H4 (cell line): Measurements from ENCODE around the gene FCGR2B. TPM values are rescaled to one million over a fixed set of nuclear protein-coding genes. Genes with fewer than 3 reads are reported as not detected.
"Not testable (repeated sequence)": the region's sequence is repeated elsewhere in the genome, so short reads cannot be mapped to it uniquely, and the experiment has no call there.

ENCODE experiments used
- DNase-seq: peaks from one replicate; pipeline ENCODE4 v3.0.0-alpha.2; 2015; ENCODE audit warnings: low spot score
- total RNA-seq: library from RNA; depleted of rRNA; stranded (reverse); fragments of >200 nt; shearing (Covaris generic); gene quantifications from 2 replicates; pipeline ENCODE4 v1.2.3, GENCODE V29; 2014; rRNA removed

FCGR2B gene
- not detected in 2 replicates for total RNA-seq

DNA sequence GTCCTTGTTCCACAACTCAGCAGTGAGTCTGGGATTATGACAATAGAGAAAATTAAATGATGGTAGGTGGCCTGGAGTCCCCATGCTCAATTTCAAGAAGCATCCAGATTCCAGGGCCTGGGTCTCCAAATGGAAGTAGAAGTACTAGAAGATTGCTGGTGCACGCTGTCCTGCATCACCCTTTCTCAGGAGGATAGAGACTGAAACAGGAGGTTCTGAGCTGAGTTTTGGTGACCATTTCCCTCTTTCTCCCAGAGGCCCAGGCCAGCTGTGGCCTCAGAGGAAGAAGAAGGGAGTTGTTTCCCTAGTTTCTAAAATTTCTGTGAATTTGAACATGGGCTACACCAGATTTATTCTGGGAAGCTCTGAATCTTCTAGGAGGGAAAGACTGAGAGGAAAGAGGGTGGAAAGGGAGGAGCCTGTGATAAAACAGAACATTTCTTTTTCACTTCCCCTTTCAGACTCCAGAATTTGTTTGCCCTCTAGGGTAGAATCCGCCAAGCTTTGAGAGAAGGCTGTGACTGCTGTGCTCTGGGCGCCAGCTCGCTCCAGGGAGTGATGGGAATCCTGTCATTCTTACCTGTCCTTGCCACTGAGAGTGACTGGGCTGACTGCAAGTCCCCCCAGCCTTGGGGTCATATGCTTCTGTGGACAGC, at the start of gene FCGR2B:
Gene FCGR2B, plus strand, starts transcription at position 460 of the 656 bp plus-strand sequence. Its CDS starts 99 bp downstream, at position 559.
- not testable (repeated sequence) for DNase-seq

DNA sequence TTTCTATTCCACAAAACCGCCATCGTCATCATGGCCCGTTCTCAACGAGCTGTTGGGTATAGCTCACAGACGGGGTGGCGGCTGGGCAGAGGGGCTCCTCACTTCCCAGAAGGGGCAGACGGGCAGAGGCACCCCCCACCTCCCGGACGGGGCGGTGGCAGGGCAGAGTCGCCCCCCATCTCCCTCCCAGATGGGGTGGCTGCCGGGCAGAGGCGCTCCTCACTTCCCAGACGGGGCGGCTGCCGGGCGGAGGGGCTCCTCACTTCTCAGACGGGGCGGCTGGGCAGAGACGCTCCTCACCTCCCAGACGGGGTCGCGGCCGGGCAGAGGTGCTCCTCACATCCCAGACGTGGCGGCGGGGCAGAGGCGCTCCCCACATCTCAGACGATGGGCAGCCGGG, 46.5 kb upstream of the FCGR2B start:
- DNase-seq = not testable (repeated sequence)

DNA sequence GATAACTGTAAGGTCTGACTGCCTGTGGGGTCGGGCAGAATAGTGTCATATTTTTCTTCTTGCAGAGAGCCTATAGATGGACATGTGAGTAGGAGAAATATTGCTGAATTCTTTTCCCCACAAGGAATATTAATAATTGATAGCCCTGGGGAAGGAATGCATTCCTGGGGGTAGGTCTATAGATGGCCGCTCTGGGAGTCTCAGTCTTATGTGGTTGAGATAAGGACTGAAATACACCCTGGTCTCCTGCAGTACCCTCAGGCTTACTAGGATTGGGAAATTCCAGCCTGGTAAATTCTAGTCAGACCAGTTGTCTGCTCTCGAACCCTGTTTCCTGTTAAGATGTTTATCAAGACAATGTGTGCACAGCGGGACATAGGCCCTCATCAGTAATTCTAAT, 44.4 kb upstream of the FCGR2B start:
- DNase-seq = not testable (repeated sequence)

DNA sequence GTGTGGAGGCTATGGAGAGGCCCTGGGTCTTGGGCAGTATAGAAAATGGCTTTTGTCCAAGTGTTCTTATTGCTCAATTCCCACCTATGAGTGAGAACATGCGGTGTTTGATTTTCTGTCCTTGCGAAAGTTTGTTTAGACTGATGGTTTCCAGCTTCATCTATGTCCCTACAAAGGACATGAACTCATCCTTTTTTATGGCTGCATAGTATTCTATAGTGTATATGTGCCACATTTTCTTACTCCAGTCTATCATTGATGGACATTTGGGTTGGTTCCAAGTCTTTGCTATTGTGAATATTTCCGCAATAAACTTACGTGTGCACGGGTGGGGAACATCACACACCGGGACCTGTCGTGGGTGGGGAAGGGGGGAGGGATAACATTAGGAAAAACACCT, 42.5 kb upstream of the FCGR2B start:
- DNase-seq = not testable (repeated sequence)

DNA sequence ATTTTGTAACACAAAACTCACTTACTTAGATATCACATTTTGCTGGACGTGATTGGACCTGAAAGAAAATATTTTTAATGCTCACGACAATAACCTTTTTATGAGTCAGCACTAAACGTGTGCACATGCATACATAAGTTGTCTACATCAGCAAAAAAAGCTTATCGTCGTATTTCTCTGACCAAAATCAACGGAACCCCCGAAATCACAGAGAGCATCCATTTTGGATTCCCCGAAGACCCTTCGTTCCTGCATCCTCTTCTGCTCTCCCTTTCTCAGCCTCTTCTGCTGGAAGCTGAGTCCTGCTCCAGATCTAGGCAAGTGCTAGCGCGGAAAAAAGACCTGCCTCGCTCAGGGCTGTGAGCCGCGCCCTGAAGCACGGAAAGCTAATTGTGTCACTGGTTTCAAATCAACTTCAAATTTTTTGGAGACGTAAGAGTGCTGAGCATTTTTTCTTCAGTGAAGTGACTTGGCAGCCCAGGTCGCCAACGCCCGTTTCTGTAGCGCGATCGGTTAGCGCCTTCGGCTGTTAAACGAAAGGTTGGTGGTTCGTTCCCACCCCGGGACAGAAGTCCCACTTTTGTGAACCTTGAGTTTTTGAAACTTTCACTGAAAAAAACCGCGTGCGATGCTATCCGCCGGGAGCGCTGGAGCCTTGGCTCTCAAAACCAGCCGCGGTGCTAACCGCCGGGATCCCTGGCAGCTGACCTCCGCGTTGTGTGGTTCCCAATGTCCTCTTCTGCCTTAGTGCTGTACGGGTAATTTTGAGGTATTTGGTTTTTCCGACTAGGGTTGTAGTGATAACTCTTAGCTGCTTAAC, 41.6 kb upstream of the FCGR2B start:
- peak; percentile 92 for DNase-seq

DNA sequence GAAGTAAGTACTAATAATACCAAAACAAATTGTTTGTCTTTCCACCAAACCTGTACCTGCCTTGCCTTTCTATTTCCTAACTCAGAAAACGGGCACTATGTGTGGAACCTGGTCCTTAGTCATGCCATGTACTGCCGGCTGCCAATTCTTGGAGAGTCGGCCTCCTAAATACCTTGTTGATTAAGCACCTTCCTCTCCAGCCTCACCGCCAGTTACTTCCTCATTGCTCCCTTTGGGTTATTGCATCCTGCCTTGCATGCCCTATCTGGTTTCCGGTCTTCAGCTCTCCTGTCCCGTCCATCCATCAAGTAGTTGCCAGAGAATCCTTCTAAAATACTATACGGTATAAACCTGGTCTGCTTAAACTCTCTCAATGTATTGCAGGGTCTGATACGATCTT, 40.9 kb upstream of the FCGR2B start:
- not testable (repeated sequence) for DNase-seq

DNA sequence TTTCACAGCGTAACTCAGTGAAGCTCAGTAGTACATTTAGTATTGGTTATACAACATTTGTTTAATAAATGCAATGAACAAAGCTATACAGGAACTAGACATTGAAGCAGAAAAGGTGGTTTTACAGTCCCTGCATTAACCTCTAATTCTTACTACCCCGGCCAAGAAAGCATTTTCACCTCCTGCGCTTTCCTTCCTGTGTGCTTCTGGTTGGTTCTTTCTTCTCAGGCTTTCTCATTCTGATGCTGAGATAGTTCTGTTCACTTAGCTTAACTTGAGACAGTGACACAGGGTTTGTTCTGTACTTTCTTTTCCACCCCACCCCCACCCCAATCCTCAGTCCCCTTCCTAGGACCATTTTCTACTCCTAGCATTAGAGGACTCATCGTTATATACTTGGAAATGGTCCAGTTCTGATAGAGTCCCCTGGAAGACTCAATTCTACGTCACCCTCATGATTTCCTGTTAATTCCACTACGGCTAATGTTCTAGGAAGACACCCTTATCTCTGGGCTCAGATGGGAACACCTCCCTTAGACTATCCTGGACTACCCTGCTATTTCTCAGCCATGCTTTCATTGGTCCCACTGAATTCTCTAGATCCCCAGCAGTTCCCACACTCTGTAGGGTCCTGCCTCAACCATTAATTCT, 39.4 kb upstream of the FCGR2B start:
- DNase-seq = not testable (repeated sequence)

DNA sequence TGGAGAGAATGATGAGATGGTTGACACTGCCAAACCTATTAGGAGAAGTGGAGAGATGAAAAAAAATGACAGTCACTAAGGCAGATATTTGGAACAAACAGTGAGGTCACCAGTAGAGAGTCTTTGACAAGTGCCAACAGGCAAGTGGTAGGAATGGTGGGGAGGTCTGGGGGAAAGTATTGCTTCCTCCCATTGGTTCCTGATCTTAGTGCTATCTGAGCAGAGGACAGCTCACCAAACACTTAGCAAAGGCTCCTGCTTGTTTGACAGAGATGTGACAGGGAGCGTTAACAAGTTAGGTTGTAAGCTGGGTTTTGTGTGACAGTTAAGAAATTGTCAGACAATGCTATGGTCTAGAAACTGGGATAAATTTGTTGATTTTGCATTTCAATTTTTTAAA, 38.3 kb upstream of the FCGR2B start:
- DNase-seq = not testable (repeated sequence)

DNA sequence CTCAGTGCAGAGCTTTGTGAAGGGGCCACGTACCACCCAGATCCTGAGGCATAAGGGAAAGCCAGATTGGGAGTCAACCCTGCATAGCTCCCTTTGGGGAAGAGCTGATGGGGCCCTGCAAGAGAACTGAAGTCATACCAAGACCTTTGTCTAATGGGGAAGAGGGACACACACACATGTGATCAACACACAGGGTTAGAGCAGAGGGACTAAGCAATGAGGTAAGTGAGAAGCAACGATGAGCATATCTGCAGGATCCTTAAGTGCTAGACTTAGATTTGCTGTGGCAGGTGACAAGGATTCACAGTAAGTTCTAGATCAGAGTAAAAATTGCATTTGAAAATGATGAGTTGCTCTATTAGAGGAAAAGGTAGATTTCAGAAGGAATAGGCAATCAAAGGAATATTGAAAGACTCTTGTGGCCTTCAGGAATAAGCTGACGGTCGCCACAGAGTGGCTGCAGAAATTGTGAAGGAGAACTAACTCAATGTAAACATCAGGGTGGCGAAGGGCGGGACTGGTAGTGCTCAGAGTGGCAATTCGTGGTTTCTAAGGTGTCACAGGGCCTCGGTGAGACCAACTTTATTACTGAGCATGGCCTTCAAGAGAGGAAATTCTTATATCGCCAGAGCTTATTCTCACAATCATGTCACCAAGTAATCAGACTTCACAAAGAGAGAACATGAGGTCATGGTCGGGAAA, 36.3 kb upstream of the FCGR2B start:
- DNase-seq = not testable (repeated sequence)

DNA sequence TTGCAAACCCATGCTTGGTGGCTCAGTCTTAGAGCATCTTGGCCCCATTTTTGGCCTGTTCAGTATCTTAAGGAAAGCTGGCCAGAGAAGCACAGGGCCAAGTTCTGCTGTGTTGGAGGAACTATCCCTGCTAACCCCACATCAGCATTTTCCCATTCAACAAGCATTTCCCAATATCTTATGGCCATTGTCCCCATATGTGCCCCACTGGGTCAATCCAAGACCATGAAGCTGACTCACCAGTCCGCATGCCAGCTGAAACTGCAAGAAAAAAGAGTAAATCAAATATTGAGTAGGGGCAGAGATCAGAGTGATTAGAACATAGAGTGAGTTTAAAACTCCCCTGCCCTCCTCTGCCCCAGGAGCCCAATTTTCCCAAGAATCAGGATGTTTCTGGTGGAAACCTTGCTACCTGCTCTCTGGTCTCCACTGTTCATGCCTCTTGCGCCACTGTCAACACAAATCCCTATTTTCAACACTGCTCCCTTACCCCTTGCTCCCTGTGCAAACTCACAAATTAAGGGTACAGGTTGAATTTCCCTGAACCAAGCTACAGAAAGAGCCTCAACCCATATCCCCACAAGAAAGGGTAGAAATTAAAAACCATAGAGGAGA, 32.7 kb upstream of the FCGR2B start:
- DNase-seq = not testable (repeated sequence)

DNA sequence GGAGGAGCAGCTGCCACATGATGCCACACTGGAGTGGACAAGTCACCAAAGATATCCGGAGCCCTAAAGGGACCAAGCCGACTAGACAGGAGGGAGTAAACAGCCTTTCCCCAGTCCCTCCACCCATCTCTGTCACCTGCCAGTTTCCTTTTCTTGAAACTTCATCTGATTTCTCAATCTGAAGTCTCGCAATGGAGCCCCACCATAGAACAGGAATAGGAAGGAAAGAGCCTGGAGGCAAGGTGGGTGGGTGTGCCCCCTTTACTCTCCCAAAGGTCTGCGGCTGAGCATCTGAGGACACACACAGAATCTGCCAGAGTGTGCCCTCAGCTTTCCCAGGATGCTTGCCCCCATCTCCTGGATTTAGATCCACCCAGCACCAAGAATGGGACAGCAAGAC, 31.9 kb upstream of the FCGR2B start, which contains the start of gene FCGR3B:
Gene FCGR3B, minus strand, starts transcription at position 101 of the 400 bp plus-strand sequence. Its CDS starts 82 bp downstream, at position 19.
- DNase-seq = no peak

DNA sequence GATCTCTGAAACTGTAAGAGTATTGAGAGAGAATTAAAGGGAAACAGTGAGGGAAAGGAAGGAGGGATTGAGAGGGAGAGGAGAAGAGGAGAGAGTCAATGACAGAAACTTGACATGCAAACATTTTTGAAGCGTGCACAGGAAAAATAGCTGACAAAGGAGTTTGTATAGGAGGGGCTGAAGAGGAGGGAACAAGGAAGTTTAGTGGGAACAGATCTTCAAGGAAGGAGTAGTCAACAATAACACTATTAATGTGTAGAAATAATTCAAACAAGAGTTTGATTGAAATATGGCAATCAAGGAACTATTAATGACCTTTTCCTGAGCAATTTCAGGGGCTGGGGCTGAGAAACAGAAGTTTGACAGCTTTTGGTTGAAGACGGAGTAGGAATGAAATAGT, 27.9 kb upstream of the FCGR2B start:
- DNase-seq = not testable (repeated sequence)

DNA sequence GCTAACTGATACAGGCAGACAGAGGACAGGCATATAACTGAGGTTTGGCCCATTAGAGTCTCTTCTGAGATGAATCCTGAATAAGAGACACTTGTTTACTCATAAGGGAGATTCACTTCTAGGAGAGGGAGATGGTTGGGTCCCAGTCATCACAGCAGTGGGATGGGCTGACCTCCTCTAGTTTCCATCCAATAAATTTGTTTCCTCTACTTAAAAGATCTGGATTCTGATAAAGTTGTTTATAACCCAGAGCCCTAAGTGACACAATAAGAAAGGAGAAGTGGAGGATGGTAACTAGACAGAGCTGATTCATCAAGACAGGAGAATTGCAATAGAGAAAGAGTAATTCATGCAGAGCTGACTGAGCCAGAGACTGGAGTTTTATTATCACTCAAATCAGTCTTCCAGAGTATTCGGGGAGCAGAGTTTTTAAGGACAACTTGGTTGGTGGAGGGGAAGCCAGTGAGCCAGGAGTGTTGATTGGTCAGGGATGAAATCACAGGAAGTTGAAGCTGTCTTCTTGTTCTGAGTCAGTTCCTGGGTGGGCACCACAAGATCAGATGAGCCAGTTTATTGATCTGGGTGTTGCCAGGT, 26.7 kb upstream of the FCGR2B start:
- not testable (repeated sequence) for DNase-seq

DNA sequence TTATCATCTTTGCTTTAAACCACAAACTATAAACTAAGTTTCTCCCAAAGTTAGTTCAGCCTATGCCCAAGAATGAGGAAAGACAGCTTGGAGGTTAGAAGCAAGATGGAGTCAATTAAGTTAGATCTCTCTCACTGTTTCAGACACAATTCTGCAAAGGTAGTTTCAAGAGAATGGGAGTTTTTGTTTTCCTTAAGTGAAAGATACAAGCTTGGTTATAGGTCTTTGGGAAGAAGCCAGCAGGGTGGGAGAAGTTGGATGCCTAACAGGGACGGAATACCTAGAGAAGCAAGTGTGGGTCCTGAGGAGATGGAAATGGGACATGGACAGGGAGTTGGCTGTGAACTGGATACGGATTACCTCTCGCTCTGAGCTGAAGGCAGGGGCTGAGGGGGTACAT, 26.0 kb upstream of the FCGR2B start:
- DNase-seq = not testable (repeated sequence)

DNA sequence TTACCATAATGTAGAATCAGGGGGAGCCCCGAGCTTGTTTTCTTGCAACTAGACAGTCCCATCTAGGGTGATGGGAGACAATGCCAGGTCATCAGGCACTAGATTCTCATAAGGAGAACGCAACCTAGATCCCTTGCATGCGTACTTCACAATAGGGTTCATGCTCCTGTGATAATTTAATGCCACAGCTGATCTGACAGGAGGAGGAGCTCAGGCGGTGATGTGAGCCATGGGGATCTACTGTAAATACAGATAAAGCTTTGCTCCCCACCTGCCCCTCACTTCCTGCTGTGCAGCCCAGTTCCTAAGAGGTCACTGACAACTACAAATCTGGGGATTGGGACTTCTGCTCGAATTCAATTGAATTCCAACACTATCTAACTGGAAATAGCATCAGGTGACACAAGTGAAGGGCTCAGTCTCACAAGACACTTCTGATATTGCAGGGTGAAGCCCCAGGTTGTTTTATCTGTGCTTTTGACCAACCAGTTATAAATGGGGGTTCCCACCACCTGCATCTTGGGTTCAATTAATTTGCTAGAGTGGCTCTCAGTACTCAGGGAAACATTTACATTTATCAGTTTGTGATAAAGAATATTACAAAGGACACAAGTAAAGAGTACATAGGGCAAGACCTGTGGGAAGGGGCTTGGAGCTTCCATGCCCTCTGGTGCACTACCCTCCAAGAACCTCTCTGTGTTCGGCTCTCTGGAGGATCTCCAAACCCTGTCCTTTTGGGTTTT, 24.5 kb upstream of the FCGR2B start:
- not testable (repeated sequence) for DNase-seq

DNA sequence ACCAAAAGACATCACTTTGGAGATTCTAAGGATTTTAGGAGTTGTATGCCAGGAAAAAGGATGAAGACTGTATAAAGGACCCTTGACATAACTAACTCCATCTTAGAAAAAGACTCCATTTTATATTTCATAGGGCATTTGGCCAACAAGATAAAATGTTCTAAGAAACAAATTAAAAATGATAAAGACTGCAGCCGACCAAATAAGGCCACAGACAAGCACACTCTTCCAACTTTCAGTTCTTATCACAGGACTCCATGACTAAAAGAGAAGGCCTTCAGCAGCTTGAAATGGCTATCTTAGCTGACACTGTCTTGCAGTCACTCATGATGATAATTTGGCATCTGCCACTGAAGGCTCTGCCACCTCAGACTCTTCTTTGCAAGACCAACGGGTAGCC, 23.7 kb upstream of the FCGR2B start:
- not testable (repeated sequence) for DNase-seq

DNA sequence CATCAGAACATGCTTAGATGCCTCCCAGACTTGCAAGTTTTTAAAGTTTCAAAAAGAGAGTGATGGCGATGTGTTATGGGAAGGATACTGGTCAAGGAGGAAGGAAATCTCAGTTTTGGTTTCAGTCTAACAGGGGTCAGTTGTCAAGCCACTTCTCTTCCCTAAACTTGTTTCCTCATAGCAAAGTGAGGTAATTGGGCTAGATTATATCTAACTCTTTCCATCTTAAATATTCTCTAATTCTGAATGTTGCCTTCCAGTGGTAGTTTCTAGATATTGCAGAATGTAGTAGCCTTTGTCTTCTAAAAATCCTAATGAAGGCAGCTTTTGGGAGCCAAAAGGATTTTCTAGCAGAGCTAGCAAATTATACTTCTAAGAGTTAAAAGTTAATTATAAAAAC, 20.2 kb upstream of the FCGR2B start:
- peak; percentile 35 for DNase-seq

DNA sequence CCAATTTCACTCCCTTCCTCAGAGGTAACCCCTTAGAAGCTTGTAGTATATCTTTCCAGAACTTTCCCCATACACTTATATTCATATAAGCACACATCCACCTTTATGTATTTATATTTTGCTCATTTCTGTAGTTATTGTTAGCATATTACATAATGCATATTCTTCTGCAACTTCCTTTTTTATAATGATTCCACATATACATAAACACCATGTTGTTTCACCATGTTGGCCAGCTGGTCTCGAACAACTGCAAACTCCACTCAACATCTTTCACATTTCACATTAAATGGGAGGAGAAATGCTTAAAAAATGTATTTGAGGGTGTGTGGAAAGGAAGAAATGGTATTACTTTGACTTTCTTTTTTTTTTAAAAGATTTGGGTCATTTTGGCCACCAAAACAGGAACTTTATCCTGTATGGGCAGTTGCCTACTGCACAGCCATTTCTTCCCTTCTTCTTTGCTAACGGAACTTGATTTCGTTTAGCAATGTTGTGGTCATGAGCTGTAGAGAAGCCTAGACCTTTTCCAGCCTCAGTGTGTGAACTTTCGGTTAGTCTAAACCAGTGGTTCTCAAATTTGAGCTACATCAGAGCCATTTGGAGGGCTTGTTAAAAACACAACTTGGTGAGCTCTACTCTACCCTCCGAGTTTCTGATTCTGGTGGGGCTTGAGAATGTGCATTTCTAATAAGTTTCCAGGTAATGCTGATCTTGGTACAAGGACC, 19.3 kb upstream of the FCGR2B start:
- DNase-seq = not testable (repeated sequence)

DNA sequence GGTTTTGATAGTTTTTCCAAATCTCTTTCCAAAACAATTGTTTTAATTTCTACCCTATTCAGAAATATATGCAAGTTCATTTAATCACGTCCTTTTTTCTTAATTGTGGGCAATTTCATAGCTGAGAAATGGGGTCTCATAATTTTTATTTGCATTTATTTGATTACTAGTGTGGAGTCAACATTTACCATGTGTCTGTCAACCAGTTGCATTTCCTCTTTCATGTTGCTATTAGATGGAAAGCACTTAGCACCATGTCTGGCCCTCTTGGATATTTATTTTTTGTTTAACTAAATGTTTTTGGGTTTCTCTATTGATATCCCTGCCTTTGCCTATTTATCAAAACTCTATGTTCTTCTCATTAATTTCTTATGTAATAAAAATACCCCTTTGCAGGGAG, 18.1 kb upstream of the FCGR2B start:
- DNase-seq = not testable (repeated sequence)
